Coronary artery (tissue), 2 donors: ENCODE results near the gene HOXC5.

Source experiments
- DNase-seq: peaks from one replicate; pipeline ENCODE4 v3.0.0-alpha.2; 2017; ENCODE audit warnings: low spot score
- H3K27ac ChIP-seq, 2 donors: fragments of 200-600 bp; sonication (generic); one replicate each; pipeline ENCODE4 v1.5.1; 2016 to 2019
- H3K4me3 ChIP-seq: fragments of 200-600 bp; sonication (generic); 2 replicates; pipeline ENCODE4 v1.5.1; 2016; ENCODE audit warnings: mild to moderate bottlenecking, moderate library complexity
- TF ChIP-seq, protein P1 (sequence below): fragments of 200-600 bp; sonication (generic); IDR thresholded peaks from one replicate; pipeline ENCODE4 v1.5.1; 2019; ENCODE audit warnings: antibody characterized with exemption

Gene HOXC5

DNA sequence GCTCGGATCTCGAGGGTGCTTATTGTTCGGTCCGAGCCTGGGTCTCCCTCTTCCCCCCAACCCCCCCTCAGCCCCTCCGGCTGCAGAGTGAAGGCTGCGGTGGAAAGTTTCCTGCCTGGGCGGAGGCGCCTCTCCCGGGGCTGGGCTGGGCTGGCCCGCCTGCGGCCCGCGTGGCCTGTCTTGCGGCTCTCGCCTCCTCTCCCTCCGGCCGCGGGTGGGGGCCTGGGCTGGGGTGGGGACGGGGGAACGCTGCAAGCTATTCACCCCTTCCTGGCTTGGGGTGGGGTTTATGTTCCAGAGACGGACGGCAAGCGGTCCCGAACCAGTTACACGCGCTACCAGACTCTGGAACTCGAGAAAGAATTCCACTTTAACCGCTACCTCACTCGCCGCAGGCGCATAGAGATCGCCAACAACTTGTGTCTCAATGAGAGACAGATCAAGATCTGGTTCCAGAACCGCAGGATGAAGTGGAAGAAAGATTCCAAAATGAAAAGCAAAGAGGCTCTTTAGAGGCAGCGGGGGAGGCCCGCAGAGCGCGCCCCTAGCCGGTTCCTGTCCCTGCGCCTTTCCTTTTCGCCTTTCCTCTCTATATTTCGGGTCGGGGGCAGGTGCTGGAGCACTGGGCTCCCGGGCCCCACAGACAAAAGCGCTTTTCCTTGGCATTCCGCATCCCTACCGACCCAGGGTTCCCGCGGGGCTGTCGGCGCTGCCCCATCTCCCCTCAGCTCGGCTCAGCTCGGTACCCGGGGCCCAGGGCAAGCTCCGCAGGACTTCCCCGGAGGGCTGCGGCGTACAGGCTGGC, 1.3 kb downstream of the HOXC5 start:
- TF ChIP-seq, protein P1, sequence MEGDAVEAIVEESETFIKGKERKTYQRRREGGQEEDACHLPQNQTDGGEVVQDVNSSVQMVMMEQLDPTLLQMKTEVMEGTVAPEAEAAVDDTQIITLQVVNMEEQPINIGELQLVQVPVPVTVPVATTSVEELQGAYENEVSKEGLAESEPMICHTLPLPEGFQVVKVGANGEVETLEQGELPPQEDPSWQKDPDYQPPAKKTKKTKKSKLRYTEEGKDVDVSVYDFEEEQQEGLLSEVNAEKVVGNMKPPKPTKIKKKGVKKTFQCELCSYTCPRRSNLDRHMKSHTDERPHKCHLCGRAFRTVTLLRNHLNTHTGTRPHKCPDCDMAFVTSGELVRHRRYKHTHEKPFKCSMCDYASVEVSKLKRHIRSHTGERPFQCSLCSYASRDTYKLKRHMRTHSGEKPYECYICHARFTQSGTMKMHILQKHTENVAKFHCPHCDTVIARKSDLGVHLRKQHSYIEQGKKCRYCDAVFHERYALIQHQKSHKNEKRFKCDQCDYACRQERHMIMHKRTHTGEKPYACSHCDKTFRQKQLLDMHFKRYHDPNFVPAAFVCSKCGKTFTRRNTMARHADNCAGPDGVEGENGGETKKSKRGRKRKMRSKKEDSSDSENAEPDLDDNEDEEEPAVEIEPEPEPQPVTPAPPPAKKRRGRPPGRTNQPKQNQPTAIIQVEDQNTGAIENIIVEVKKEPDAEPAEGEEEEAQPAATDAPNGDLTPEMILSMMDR = no peak
- peak overlapping the region; percentile 64 for H3K4me3 ChIP-seq
- no peak for DNase-seq
- H3K27ac ChIP-seq = no peak overlapping the region

DNA sequence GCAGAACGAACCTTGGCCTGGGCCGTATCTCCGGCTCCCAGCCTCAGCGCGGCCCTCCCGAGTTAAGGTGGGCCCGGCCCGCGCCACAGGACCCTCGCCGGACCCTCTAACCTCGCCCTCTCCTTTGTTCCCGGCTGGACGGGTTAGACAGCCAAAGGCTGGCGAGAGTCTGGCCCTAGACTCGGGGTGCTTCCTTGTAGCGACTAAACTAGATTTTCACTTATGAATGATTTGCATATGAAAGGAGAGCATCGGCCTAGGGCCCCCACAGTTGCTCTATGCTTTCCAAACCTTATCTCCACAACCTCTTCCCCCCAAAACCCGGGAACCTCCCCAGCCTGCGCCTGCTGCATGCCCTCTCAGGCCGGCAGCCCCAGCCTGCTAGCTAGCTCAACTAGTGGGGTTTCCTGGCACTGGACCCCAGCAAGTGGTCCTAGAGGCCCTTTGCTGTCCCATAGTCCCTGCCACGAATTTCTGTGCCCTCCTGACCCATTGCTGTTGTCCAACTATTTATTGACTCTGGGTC, 2.0 kb downstream of the HOXC5 start:
- Histone ChIP-seq H3K4me3 (no peak overlapping the region), H3K27ac (no peak overlapping the region)
- TF ChIP-seq, protein P1 = no peak
- DNase-seq = no peak

GRCh38 chr12:54035568-54036264, 2.9 kb downstream of the HOXC5 start:
- Histone ChIP-seq H3K27ac (no peak overlapping the region), H3K4me3 (no peak overlapping the region)
- no peak for DNase-seq
- TF ChIP-seq, protein P1 = no peak

DNA sequence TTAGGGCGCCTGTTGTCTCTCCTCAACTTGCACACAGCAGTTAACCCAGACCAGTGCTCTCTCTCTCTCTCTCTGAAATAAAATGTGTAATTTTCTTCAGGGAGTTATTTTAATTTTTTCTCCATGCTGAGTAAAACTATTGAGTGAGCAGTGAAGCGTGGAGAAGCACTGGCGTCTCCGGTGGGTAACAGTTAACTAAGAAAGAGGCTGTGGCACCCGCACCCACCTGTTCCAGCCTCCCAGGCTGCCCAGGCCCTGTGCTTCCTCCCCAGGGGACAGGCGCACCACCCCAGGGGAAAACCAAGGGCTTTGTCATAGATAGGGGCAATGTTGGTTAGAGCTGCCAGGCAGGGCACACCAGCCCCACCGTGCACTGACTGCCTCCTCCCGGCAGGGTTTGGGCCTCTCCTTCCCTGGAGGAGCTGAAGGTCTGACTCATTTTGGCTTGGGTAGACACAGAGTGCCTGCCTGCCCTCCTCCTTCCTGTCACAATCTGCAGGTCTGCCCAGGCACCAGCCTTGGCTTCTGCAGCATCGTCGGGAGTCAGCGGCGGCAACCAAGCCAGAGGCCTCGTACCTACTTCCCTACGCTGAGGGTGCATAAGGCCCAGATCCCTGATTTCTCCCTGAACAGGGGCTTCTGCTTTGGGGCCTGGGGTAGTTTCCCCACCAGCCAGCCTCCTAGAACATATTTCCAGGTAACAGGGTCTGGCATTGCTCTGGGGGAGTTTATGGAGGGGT, 3.9 kb downstream of the HOXC5 start:
- no peak overlapping the region for H3K4me3 ChIP-seq
- DNase-seq = no peak

GRCh38 chr12:54037360-54038283, 4.8 kb downstream of the HOXC5 start:
- DNase-seq = no peak
- Histone ChIP-seq H3K4me3 (no peak overlapping the region), H3K27ac (no peak overlapping the region)
- TF ChIP-seq, protein P1 = no peak

More for the DNA sequence above, 3.9 kb downstream of the HOXC5 start:
- TF ChIP-seq, protein P1 = no peak
- no peak overlapping the region for H3K27ac ChIP-seq

DNA sequence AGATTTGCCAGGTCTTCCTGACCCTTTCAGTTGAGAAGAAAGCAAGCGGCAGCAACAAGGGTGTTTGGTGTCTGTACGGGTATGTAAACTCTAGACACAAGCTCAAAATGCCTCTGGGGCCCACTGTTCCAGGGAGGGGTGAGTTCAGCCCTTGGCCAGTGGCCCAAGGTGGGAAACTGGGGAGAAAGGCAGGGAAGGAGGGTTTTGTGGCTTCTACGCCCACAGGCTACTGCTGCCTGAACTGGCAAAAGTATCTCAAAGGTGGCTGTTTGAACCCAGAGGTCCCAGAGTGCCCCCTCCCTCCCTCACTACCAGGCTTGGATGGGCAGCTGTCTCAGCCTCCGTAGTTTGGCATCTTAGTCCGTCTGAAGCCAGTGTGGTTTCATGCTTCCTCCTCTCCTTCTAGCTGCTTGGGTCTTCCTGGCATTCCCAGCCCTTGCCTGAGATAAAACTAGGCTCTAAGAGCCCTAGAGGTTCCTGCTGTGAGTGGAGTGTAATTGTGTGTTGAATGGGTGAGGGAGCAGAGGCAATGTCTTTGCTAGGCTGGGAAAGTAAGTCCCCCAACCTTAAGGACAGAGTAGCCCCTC, 5.5 kb downstream of the HOXC5 start:
- TF ChIP-seq, protein P1 = no peak
- Histone ChIP-seq H3K4me3 (no peak overlapping the region), H3K27ac (no peak overlapping the region)
- no peak for DNase-seq
